AG20443 (cell line): ENCODE data around the gene PLEKHA6.

Experiments
- DNase-seq: peaks from one replicate; pipeline ENCODE4 v3.0.0; 2012; ENCODE audit warnings: low spot score, mixed read lengths

PLEKHA6 gene

GRCh38 chr1:204213668-204214662, 145.8 kb downstream of the PLEKHA6 start, which contains the start of gene GOLT1A:
Gene GOLT1A, minus strand, starts transcription at chr1:204213988. Its CDS starts 82 bp downstream, at chr1:204213906.
- DNase-seq, result peak; percentile 82

- no peak for DNase-seq
Measured at GRCh38 chr1:204212715-204213114, 147.0 kb downstream of the PLEKHA6 start.

- no peak for DNase-seq
Measured at GRCh38 chr1:204211046-204211445, 148.7 kb downstream of the PLEKHA6 start.

- DNase-seq, result peak; percentile 88
Measured at GRCh38 chr1:204207136-204207616, 152.6 kb downstream of the PLEKHA6 start.

GRCh38 chr1:204206121-204206520, 153.6 kb downstream of the PLEKHA6 start:
- DNase-seq, result peak; percentile 49

GRCh38 chr1:204205486-204205885, 154.2 kb downstream of the PLEKHA6 start:
- DNase-seq, result no peak

- DNase-seq, result no peak
Measured at GRCh38 chr1:204204944-204205343, 154.8 kb downstream of the PLEKHA6 start.

GRCh38 chr1:204203206-204203767, 156.4 kb downstream of the PLEKHA6 start:
- DNase-seq, result no peak

GRCh38 chr1:204202481-204202880, 157.2 kb downstream of the PLEKHA6 start:
- DNase-seq, result no peak

GRCh38 chr1:204201348-204202040, 158.2 kb downstream of the PLEKHA6 start:
- no peak for DNase-seq

- DNase-seq, result no peak
Measured at GRCh38 chr1:204199579-204199978, 160.2 kb downstream of the PLEKHA6 start.

GRCh38 chr1:204198348-204199340, 161.1 kb downstream of the PLEKHA6 start:
- DNase-seq, result peak; percentile 78

GRCh38 chr1:204197068-204197467, 162.7 kb downstream of the PLEKHA6 start:
- no peak for DNase-seq

- no peak for DNase-seq
Measured at GRCh38 chr1:204196068-204196795, 163.5 kb downstream of the PLEKHA6 start, which contains the start of gene KISS1. Gene KISS1, minus strand, starts transcription at chr1:204196491. Its CDS starts 3,615 bp downstream, at chr1:204192876.

GRCh38 chr1:204194771-204195170, 165.0 kb downstream of the PLEKHA6 start:
- no peak for DNase-seq

- DNase-seq, result no peak
Measured at GRCh38 chr1:204194080-204194479, 165.6 kb downstream of the PLEKHA6 start.

- DNase-seq, result no peak
Measured at GRCh38 chr1:204192589-204193352, 167.0 kb downstream of the PLEKHA6 start.

GRCh38 chr1:204192046-204192445, 167.7 kb downstream of the PLEKHA6 start:
- DNase-seq, result no peak

GRCh38 chr1:204191456-204191855, 168.3 kb downstream of the PLEKHA6 start:
- no peak for DNase-seq
